Activated CD8-positive, alpha-beta memory T cell treated with anti-CD3 and anti-CD28 coated beads for 1 hour (primary cell): ENCODE data around the gene SLC19A1.

Experiments used
- DNase-seq, 2 donors: peaks; one replicate each; pipeline ENCODE4 v3.0.0-alpha.2; 2020; ENCODE audit warnings: low read depth in 1 of 2; ENCODE audit errors: extremely low read depth in 1 of 2

SLC19A1 gene

GRCh38 chr21:45522986-45523385 is 19.3 kb downstream of the SLC19A1 start:
- no peak for DNase-seq

GRCh38 chr21:45522381-45522780 is 19.9 kb downstream of the SLC19A1 start:
- DNase-seq: no peak

GRCh38 chr21:45521241-45521640 is 21.0 kb downstream of the SLC19A1 start:
- DNase-seq: no peak

- no peak for DNase-seq
These were observed 23.1 kb downstream of the SLC19A1 start for GRCh38 chr21:45519182-45519581.

- no peak for DNase-seq
These were observed 23.5 kb downstream of the SLC19A1 start for GRCh38 chr21:45518742-45519141.

- DNase-seq: no peak
These were observed 24.8 kb downstream of the SLC19A1 start for GRCh38 chr21:45517249-45518065.

- no peak for DNase-seq
These were observed 25.5 kb downstream of the SLC19A1 start for GRCh38 chr21:45516671-45517151.

GRCh38 chr21:45516071-45516670 is 26.1 kb downstream of the SLC19A1 start:
- no peak for DNase-seq

GRCh38 chr21:45515241-45516061 is 26.8 kb downstream of the SLC19A1 start:
- no peak for DNase-seq

GRCh38 chr21:45514311-45515021 is 27.8 kb downstream of the SLC19A1 start:
- no peak for DNase-seq

GRCh38 chr21:45513741-45514310 is 28.4 kb downstream of the SLC19A1 start:
- no peak for DNase-seq

- no peak for DNase-seq
These were observed 29.1 kb downstream of the SLC19A1 start for GRCh38 chr21:45513003-45513717.

- no peak for DNase-seq
These were observed 29.6 kb downstream of the SLC19A1 start for GRCh38 chr21:45512626-45513002.

- no peak for DNase-seq
These were observed 30.4 kb downstream of the SLC19A1 start for GRCh38 chr21:45511661-45512431.

GRCh38 chr21:45511007-45511406 is 31.2 kb downstream of the SLC19A1 start:
- DNase-seq: no peak

- DNase-seq: no peak
These were observed 31.7 kb downstream of the SLC19A1 start for GRCh38 chr21:45510466-45510955.

GRCh38 chr21:45509566-45510465 is 32.4 kb downstream of the SLC19A1 start:
- no peak for DNase-seq
